ENCODE results near the gene PSMG4. TPM values are rescaled to one million over a fixed set of nuclear protein-coding genes. Genes with fewer than 3 reads are reported as not detected.

The PSMG4 gene
- 28.6 and 36.9 TPM in 2 replicates for total RNA-seq (2014; rRNA removed; shearing (Covaris generic); ENCODE audit: low replicate concordance)

GRCh38 chr6:3258720-3259490, at the start of gene PSMG4:
Gene PSMG4 (plus strand): TSS chr6:3258947. CDS start chr6:3259023, 76 bp downstream.
- peak within 1 kb of the TSS; percentile 70 for H3K4me3 ChIP-seq
- H3K36me3 ChIP-seq, result peaks cover 3% of the 10 kb centered on the region
- peak; percentile 88 for DNase-seq
- no peaks in the 10 kb centered on the region for H3K27me3 ChIP-seq
- no peaks in the 10 kb centered on the region for H3K9me3 ChIP-seq

GRCh38 chr6:3209114-3210023, 49.4 kb upstream of the PSMG4 start:
- Histone ChIP-seq H3K9me3 (no peaks in the 10 kb centered on the region), H3K4me3 (peak overlapping the region; percentile 24), H3K36me3 (no peaks in the 10 kb centered on the region), H3K27me3 (no peaks in the 10 kb centered on the region)
- DNase-seq, result peak; percentile 92

GRCh38 chr6:3210024-3210610, 48.6 kb upstream of the PSMG4 start:
- DNase-seq, result no peak
- no peaks in the 10 kb centered on the region for H3K9me3 ChIP-seq
- H3K4me3 ChIP-seq, result no peak overlapping the region
- no peaks in the 10 kb centered on the region for H3K36me3 ChIP-seq
- H3K27me3 ChIP-seq, result no peaks in the 10 kb centered on the region

GRCh38 chr6:3211681-3212080, 47.1 kb upstream of the PSMG4 start:
- H3K27me3 ChIP-seq, result no peaks in the 10 kb centered on the region
- peak; percentile 90 for DNase-seq

GRCh38 chr6:3212261-3212660, 46.5 kb upstream of the PSMG4 start:
- no peaks in the 10 kb centered on the region for H3K36me3 ChIP-seq
- H3K9me3 ChIP-seq, result no peaks in the 10 kb centered on the region
- H3K27me3 ChIP-seq, result no peaks in the 10 kb centered on the region
- no peak for DNase-seq
- no peak overlapping the region for H3K4me3 ChIP-seq

More at GRCh38 chr6:3211681-3212080, 47.1 kb upstream of the PSMG4 start:
- no peaks in the 10 kb centered on the region for H3K36me3 ChIP-seq
- H3K4me3 ChIP-seq, result no peak overlapping the region
- H3K9me3 ChIP-seq, result no peaks in the 10 kb centered on the region

- H3K4me3 ChIP-seq, result no peak overlapping the region
Measured at GRCh38 chr6:3213334-3213695, 45.4 kb upstream of the PSMG4 start.

GRCh38 chr6:3214898-3215297, 43.8 kb upstream of the PSMG4 start:
- no peaks in the 10 kb centered on the region for H3K9me3 ChIP-seq
- DNase-seq, result no peak
- H3K4me3 ChIP-seq, result no peak overlapping the region
- H3K36me3 ChIP-seq, result no peaks in the 10 kb centered on the region
- no peaks in the 10 kb centered on the region for H3K27me3 ChIP-seq

More at GRCh38 chr6:3213334-3213695, 45.4 kb upstream of the PSMG4 start:
- H3K36me3 ChIP-seq, result no peaks in the 10 kb centered on the region
- no peaks in the 10 kb centered on the region for H3K9me3 ChIP-seq
- no peak for DNase-seq
- no peaks in the 10 kb centered on the region for H3K27me3 ChIP-seq

- H3K4me3 ChIP-seq, result no peak overlapping the region
- H3K27me3 ChIP-seq, result no peaks in the 10 kb centered on the region
- no peak for DNase-seq
- H3K9me3 ChIP-seq, result no peaks in the 10 kb centered on the region
- H3K36me3 ChIP-seq, result no peaks in the 10 kb centered on the region
Measured at GRCh38 chr6:3217286-3217685, 41.5 kb upstream of the PSMG4 start.

- Histone ChIP-seq H3K4me3 (no peak overlapping the region), H3K36me3 (no peaks in the 10 kb centered on the region), H3K27me3 (no peaks in the 10 kb centered on the region), H3K9me3 (no peaks in the 10 kb centered on the region)
- DNase-seq, result no peak
Measured at GRCh38 chr6:3218266-3218665, 40.5 kb upstream of the PSMG4 start.

- Histone ChIP-seq H3K9me3 (no peaks in the 10 kb centered on the region), H3K27me3 (no peaks in the 10 kb centered on the region)
- no peak for DNase-seq
Measured at GRCh38 chr6:3220366-3220765, 38.4 kb upstream of the PSMG4 start.

GRCh38 chr6:3221578-3221977, 37.2 kb upstream of the PSMG4 start:
- Histone ChIP-seq H3K27me3 (no peaks in the 10 kb centered on the region), H3K4me3 (no peak overlapping the region), H3K36me3 (no peaks in the 10 kb centered on the region), H3K9me3 (no peaks in the 10 kb centered on the region)
- DNase-seq, result no peak

More at GRCh38 chr6:3220366-3220765, 38.4 kb upstream of the PSMG4 start:
- no peaks in the 10 kb centered on the region for H3K36me3 ChIP-seq
- no peak overlapping the region for H3K4me3 ChIP-seq

- Histone ChIP-seq H3K4me3 (no peak overlapping the region), H3K9me3 (no peaks in the 10 kb centered on the region), H3K27me3 (no peaks in the 10 kb centered on the region; the same call in 1 of the 2 replicates), H3K36me3 (no peaks in the 10 kb centered on the region)
- no peak for DNase-seq
Measured at GRCh38 chr6:3222506-3223038, 36.2 kb upstream of the PSMG4 start.

- DNase-seq, result no peak
- H3K4me3 ChIP-seq, result no peak overlapping the region
- no peaks in the 10 kb centered on the region for H3K36me3 ChIP-seq
- H3K9me3 ChIP-seq, result no peaks in the 10 kb centered on the region
- H3K27me3 ChIP-seq, result peaks cover 6% of the 10 kb centered on the region
Measured at GRCh38 chr6:3226042-3226441, 32.7 kb upstream of the PSMG4 start.

- H3K27me3 ChIP-seq, result peaks cover 6% of the 10 kb centered on the region
- H3K9me3 ChIP-seq, result no peaks in the 10 kb centered on the region
- no peaks in the 10 kb centered on the region for H3K36me3 ChIP-seq
- H3K4me3 ChIP-seq, result peak overlapping the region; percentile 46
- DNase-seq, result peak; percentile 25
Measured at GRCh38 chr6:3226481-3227362, 32.0 kb upstream of the PSMG4 start.

GRCh38 chr6:3227363-3228045, 31.2 kb upstream of the PSMG4 start, which contains the start of gene TUBB2B:
Gene TUBB2B (minus strand): TSS chr6:3227653. CDS start chr6:3227543, 110 bp downstream.
- Histone ChIP-seq H3K9me3 (no peaks in the 10 kb centered on the region), H3K36me3 (no peaks in the 10 kb centered on the region), H3K27me3 (peaks cover 6% of the 10 kb centered on the region), H3K4me3 (peak within 1 kb of the TSS; percentile 46)
- DNase-seq, result peak; percentile 26

Measured in MG63 (cell line).